ENCODE data around the gene IL23A. TPM values are rescaled to one million over a fixed set of nuclear protein-coding genes. Genes with fewer than 3 reads are reported as not detected.

The IL23A gene
- total RNA-seq, 1 experiment from 2014 or later: 17.5 TPM

DNA sequence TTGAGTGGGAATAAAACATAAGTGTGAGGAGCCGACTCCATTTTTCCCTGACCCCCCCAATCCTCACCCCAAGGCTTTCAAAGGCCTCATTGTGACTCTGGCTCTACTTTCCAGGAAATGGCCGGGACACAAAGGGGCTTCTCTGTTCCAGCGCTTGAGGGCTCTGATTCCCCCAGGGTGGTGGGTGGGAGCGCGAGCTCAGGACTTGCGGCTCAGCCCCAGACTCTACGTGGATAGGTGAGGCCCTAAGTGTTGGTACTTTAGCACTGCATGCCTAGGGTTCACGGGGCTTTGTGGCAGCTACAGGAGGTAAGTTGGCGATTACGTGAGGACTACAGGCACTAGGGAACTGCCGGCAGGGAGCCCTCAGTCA lies 23.4 kb upstream of the IL23A start:
- TSS peak; percentile 83 for BruUV-seq (replicated peaks)
- CTCF ChIA-PET: interaction anchor here (0.6 to 1.7 kb wide), 3 partner anchors 60 to 149 kb away, joined by 3 to 6 read pairs (median 4); no protein-coding TSS in a partner anchor
- intact Hi-C loops (cut with micrococcal nuclease): loop anchor here (5.0 kb wide), 1 partner anchor 47 kb away; the partner anchor contains the start of genes APOF and STAT2

DNA sequence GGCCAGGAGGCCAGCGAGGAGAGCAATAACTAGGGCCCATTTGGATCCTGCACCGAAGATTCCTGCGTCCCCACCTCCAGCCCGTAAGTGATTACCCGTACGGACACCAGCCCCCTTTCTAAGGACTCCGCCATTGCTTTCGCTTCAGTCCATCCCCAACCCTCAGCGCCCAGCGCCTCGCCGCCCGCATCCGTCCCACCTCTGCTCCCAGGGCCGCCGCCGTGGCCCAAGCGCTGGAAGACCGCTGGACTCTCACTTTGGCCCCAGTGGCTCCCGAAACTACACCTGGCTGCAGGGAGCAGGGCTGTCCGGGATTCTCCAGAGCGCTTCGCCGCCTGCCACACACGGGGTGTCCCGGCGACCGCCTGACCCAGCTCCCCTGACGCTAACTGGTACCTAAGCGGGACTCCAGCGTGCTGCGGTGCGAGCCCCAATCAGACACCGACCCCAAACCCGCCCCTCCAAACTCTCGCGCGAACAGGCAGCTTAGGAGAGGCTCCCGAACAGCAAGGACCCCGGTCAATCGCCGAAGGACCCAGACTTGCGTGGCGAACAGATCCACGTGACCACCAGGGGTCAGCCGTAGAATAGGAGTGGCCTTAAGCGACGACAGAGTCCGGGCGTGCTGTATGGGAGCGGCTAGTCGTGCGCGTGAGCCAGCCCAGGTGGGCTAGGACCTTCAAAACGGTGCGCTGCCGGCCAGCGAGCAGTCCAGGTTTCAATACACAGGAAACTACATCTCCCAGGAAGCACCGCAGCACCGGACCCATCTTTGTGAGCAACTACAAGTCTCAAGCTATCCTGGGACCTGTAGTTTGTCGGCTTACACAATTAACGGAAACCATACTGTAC lies 22.8 kb upstream of the IL23A start, which contains the start of gene CNPY2:
CNPY2 (minus strand) TSS at position 367 of the 852 bp plus-strand sequence. CDS start 771 bp downstream, outside the sequence.
- H2AFZ ChIP-seq (ENCODE audit: low read length): peak within 1 kb of the TSS; percentile 63
- no peaks in the 10 kb centered on the region for H4K20me1 ChIP-seq (ENCODE audit: low read length)
- peaks cover 18% of the 10 kb centered on the region for H3K79me2 ChIP-seq (ENCODE audit: low read length)
- TF ChIP-seq EZH2 (IDR thresholded peaks at IDR 0.05; ENCODE audit: low read length, unreplicated experiment): no peak
- TF ChIP-seq, protein P1, sequence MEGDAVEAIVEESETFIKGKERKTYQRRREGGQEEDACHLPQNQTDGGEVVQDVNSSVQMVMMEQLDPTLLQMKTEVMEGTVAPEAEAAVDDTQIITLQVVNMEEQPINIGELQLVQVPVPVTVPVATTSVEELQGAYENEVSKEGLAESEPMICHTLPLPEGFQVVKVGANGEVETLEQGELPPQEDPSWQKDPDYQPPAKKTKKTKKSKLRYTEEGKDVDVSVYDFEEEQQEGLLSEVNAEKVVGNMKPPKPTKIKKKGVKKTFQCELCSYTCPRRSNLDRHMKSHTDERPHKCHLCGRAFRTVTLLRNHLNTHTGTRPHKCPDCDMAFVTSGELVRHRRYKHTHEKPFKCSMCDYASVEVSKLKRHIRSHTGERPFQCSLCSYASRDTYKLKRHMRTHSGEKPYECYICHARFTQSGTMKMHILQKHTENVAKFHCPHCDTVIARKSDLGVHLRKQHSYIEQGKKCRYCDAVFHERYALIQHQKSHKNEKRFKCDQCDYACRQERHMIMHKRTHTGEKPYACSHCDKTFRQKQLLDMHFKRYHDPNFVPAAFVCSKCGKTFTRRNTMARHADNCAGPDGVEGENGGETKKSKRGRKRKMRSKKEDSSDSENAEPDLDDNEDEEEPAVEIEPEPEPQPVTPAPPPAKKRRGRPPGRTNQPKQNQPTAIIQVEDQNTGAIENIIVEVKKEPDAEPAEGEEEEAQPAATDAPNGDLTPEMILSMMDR (conservative IDR thresholded peaks at IDR 0.05; ENCODE audit: low read depth, low read length): peak; percentile 44
- peak within 1 kb of the TSS; percentile 59 for H3K27ac ChIP-seq (ENCODE audit: low read length)
- no peaks in the 10 kb centered on the region for H3K9me2 ChIP-seq (replicated peaks; ENCODE audit: low read length)
- H3K4me1 ChIP-seq (ENCODE audit: insufficient read depth, low read length): peaks cover 15% of the 10 kb centered on the region
- ChIA-PET POLR2A (ENCODE audit: unreplicated experiment) (interaction anchor here (0.5 to 1.4 kb wide), 6 partner anchors 16 to 320 kb away, joined by 3 to 6 read pairs (median 4); partner anchors contain the start of genes PAN2 and RBMS2), CTCF (interaction anchor here (0.6 to 1.7 kb wide), 3 partner anchors 60 to 148 kb away, joined by 3 to 6 read pairs (median 4); no protein-coding TSS in a partner anchor)
- intact Hi-C loops (cut with micrococcal nuclease): loop anchor here (1.0 to 5.0 kb wide), 2 partner anchors 46 to 148 kb away; partner anchors contain the start of genes APOF and STAT2
- peak within 1 kb of the TSS; percentile 93 for H3K4me2 ChIP-seq (ENCODE audit: low read length)
- DNase-seq (peak; percentile 98), ATAC-seq (peak; percentile 95)
- no TSS peak for BruUV-seq (replicated peaks)
- no peaks in the 10 kb centered on the region for H3K9me3 ChIP-seq (ENCODE audit: low read length)
- H3K27me3 ChIP-seq (ENCODE audit: low read length): no peaks in the 10 kb centered on the region
- peaks cover 10% of the 10 kb centered on the region for H3K36me3 ChIP-seq (ENCODE audit: low read depth, low read length)
- H3F3A ChIP-seq (ENCODE audit: low read length, unreplicated experiment): no peaks in the 10 kb centered on the region
- peak within 1 kb of the TSS; percentile 95 for H3K9ac ChIP-seq (ENCODE audit: low read length)
- peak within 1 kb of the TSS; percentile 90 for H3K4me3 ChIP-seq (ENCODE audit: low read length)

More for the DNA sequence above, 23.4 kb upstream of the IL23A start:
- no peaks in the 10 kb centered on the region for H4K20me1 ChIP-seq (ENCODE audit: low read length)
- H3K36me3 ChIP-seq (ENCODE audit: low read depth, low read length): peaks cover 16% of the 10 kb centered on the region
- H2AFZ ChIP-seq (ENCODE audit: low read length): peak overlapping the region; percentile 63
- peak overlapping the region; percentile 90 for H3K4me3 ChIP-seq (ENCODE audit: low read length)
- H3K27ac ChIP-seq (ENCODE audit: low read length): peak overlapping the region; percentile 59
- H3K4me2 ChIP-seq (ENCODE audit: low read length): peak overlapping the region; percentile 93
- ATAC-seq (no peak; the same call in 1 of the 2 replicates), DNase-seq (no peak)
- H3F3A ChIP-seq (ENCODE audit: low read length, unreplicated experiment): no peaks in the 10 kb centered on the region
- peaks cover 18% of the 10 kb centered on the region for H3K79me2 ChIP-seq (ENCODE audit: low read length)
- peaks cover 15% of the 10 kb centered on the region for H3K4me1 ChIP-seq (ENCODE audit: insufficient read depth, low read length)
- H3K9me2 ChIP-seq (replicated peaks; ENCODE audit: low read length): no peaks in the 10 kb centered on the region
- H3K9me3 ChIP-seq (ENCODE audit: low read length): no peaks in the 10 kb centered on the region
- no peaks in the 10 kb centered on the region for H3K27me3 ChIP-seq (ENCODE audit: low read length)
- peak overlapping the region; percentile 95 for H3K9ac ChIP-seq (ENCODE audit: low read length)
- no peak for TF ChIP-seq EZH2phosphoT487 (IDR thresholded peaks at IDR 0.05; ENCODE audit: borderline replicate concordance, low read length)
- TF ChIP-seq, protein P1 (conservative IDR thresholded peaks at IDR 0.05; ENCODE audit: low read depth, low read length): no peak
- POLR2A ChIA-PET (ENCODE audit: unreplicated experiment): interaction anchor here (0.7 to 1.4 kb wide), 3 partner anchors 18 to 79 kb away, joined by 3 to 6 read pairs (median 3); partner anchors contain the start of gene PAN2

Measured in PC-3 (cell line).